Measurements from ENCODE around the gene TRPC4AP. TPM values are rescaled to one million over a fixed set of nuclear protein-coding genes. Genes with fewer than 3 reads are reported as not detected.

Gene TRPC4AP
- total RNA-seq, 3 donors from 2014 or later (not counting 1 experiment from before 2014, with no cell fraction given): 72.3 to 79.0 (median 74.4) TPM

GRCh38 chr20:34990661-34991214, 101.9 kb downstream of the TRPC4AP start:
- no peak overlapping the region for H3K4me3 ChIP-seq (ENCODE audit: low read length)
- H3K4me3 Mint-ChIP-seq: no peak overlapping the region
- H3K9me3 Mint-ChIP-seq: no peaks in the 10 kb centered on the region
- H3K27ac Mint-ChIP-seq: no peak overlapping the region
- H3K9me3 ChIP-seq (ENCODE audit: control insufficient read depth, insufficient read depth, low read length): no peaks in the 10 kb centered on the region
- H3K36me3 Mint-ChIP-seq: no peaks in the 10 kb centered on the region
- no peak overlapping the region for H3K27ac ChIP-seq (ENCODE audit: low read length)
- H3K27me3 Mint-ChIP-seq (ENCODE audit: low read depth in 2 of 2): no peaks in the 10 kb centered on the region
- intact Hi-C loops (cut with micrococcal nuclease): no loop called here
- ATAC-seq (no peak), DNase-seq (no peak)
- peaks cover 0 to 7% of the 10 kb centered on the region in 2 donors for H3K4me1 Mint-ChIP-seq
- peaks cover 9% of the 10 kb centered on the region for H3K36me3 ChIP-seq (ENCODE audit: control insufficient read depth, insufficient read depth, low read length)
- no peaks in the 10 kb centered on the region for H3K27me3 ChIP-seq (ENCODE audit: control insufficient read depth, insufficient read depth, low read length)
- no peaks in the 10 kb centered on the region for H3K4me1 ChIP-seq (ENCODE audit: control insufficient read depth, insufficient read depth, low read length)
- WGBS (ENCODE audit: insufficient coverage): 95% methylated on average over 18 of the region's 18 CpGs
- TF ChIP-seq, protein P1, sequence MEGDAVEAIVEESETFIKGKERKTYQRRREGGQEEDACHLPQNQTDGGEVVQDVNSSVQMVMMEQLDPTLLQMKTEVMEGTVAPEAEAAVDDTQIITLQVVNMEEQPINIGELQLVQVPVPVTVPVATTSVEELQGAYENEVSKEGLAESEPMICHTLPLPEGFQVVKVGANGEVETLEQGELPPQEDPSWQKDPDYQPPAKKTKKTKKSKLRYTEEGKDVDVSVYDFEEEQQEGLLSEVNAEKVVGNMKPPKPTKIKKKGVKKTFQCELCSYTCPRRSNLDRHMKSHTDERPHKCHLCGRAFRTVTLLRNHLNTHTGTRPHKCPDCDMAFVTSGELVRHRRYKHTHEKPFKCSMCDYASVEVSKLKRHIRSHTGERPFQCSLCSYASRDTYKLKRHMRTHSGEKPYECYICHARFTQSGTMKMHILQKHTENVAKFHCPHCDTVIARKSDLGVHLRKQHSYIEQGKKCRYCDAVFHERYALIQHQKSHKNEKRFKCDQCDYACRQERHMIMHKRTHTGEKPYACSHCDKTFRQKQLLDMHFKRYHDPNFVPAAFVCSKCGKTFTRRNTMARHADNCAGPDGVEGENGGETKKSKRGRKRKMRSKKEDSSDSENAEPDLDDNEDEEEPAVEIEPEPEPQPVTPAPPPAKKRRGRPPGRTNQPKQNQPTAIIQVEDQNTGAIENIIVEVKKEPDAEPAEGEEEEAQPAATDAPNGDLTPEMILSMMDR (IDR thresholded peaks at IDR 0.05): no peak

DNA sequence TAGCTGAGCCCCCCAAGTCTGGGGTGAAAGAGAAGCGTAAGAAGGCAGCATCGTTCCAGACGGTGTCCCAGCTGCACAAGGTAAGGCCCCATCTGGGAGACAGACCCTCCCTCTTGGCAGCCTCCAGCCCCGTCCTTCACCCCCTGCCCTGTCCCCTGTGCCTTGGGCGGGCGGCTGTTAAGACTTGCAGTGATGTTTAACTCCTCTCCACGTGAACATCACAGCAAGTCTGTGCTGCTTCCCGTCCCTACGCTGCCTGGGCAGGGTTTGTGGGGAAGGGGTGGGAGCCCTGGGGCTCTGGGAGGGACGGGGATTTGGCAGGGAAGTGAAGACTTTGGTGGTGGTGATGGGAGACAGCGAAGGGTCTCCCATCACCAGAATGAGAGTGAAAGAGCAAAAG, 102.4 kb downstream of the TRPC4AP start:
- DNase-seq: no peak
- H3K27me3 Mint-ChIP-seq (ENCODE audit: low read depth in 2 of 2): peaks cover 0 to under 1% of the 10 kb centered on the region in 2 donors
- TF ChIP-seq, protein P1 (IDR thresholded peaks at IDR 0.05): no peak

DNA sequence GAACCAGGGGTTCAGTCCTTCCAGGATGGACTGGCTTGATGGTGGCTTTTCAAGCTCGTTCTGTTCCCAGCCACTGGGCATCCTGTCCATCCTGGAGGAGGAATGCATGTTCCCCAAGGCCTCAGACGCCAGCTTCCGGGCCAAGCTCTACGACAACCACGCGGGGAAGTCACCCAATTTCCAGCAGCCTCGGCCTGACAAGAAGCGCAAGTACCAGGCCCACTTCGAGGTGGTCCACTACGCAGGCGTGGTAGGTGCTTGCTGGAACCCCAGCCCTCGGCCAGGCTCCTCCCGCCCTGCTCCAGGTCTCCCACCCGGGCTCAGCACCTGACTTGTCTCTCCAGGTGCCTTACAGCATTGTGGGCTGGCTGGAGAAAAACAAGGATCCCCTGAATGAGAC, 102.9 kb downstream of the TRPC4AP start:
- whole genome bisulfite sequencing (ENCODE audit: insufficient coverage): 93% methylated on average over 14 of the region's 14 CpGs
- H3K36me3 Mint-ChIP-seq: no peaks in the 10 kb centered on the region
- Histone ChIP-seq H3K4me1 (ENCODE audit: control insufficient read depth, insufficient read depth, low read length) (no peaks in the 10 kb centered on the region), H3K27me3 (ENCODE audit: control insufficient read depth, insufficient read depth, low read length) (no peaks in the 10 kb centered on the region), H3K36me3 (ENCODE audit: control insufficient read depth, insufficient read depth, low read length) (peaks cover 3% of the 10 kb centered on the region), H3K27ac (ENCODE audit: low read length) (no peak overlapping the region), H3K9me3 (ENCODE audit: control insufficient read depth, insufficient read depth, low read length) (no peaks in the 10 kb centered on the region), H3K4me3 (ENCODE audit: low read length) (no peak overlapping the region)
- H3K4me3 Mint-ChIP-seq: no peak overlapping the region
- TF ChIP-seq, protein P1 (IDR thresholded peaks at IDR 0.05): no peak
- no peak overlapping the region for H3K27ac Mint-ChIP-seq
- intact Hi-C loops (cut with micrococcal nuclease): no loop called here
- ATAC-seq: no peak
- H3K4me1 Mint-ChIP-seq: peaks cover 0 to 11% of the 10 kb centered on the region in 2 donors
- H3K9me3 Mint-ChIP-seq: no peaks in the 10 kb centered on the region
- peaks cover 0 to 2% of the 10 kb centered on the region in 2 donors for H3K27me3 Mint-ChIP-seq (ENCODE audit: low read depth in 2 of 2)
- no peak for DNase-seq

More for the DNA sequence above, 102.4 kb downstream of the TRPC4AP start:
- intact Hi-C loops (cut with micrococcal nuclease): no loop called here
- WGBS (ENCODE audit: insufficient coverage): 97% methylated on average over 11 of the region's 11 CpGs
- H3K36me3 Mint-ChIP-seq: no peaks in the 10 kb centered on the region
- H3K27ac Mint-ChIP-seq: no peak overlapping the region
- no peaks in the 10 kb centered on the region for H3K9me3 Mint-ChIP-seq
- no peak overlapping the region for H3K4me3 Mint-ChIP-seq
- Histone ChIP-seq H3K4me3 (ENCODE audit: low read length) (no peak overlapping the region), H3K4me1 (ENCODE audit: control insufficient read depth, insufficient read depth, low read length) (no peaks in the 10 kb centered on the region), H3K9me3 (ENCODE audit: control insufficient read depth, insufficient read depth, low read length) (no peaks in the 10 kb centered on the region), H3K27ac (ENCODE audit: low read length) (no peak overlapping the region), H3K36me3 (ENCODE audit: control insufficient read depth, insufficient read depth, low read length) (peaks cover 6% of the 10 kb centered on the region), H3K27me3 (ENCODE audit: control insufficient read depth, insufficient read depth, low read length) (no peaks in the 10 kb centered on the region)
- no peak for ATAC-seq
- H3K4me1 Mint-ChIP-seq: peaks cover 0 to 9% of the 10 kb centered on the region in 2 donors

DNA sequence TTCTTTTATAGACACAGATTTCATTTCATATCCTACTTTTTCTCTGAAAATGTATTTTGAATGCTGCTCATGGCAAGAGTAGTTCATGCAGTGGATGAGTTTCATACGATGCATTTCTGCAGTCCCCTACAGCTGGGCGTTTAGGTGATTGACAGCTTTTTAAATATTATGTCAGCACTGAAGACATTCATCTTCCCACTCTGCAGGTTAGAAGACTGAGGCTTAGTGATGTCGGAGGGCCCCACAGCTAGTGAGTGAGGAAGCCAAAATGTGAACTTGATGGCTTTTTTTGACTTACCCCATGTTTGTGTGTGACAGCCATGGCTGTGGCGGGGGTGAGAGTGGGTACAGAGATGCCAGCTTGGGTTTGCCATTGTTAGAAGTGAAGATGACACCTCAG, 103.5 kb downstream of the TRPC4AP start:
- WGBS (ENCODE audit: insufficient coverage): 90% methylated on average over 4 of the region's 4 CpGs
- H3K9me3 Mint-ChIP-seq: no peaks in the 10 kb centered on the region
- Histone ChIP-seq H3K36me3 (ENCODE audit: control insufficient read depth, insufficient read depth, low read length) (peaks cover 3% of the 10 kb centered on the region), H3K4me3 (ENCODE audit: low read length) (no peak overlapping the region), H3K27me3 (ENCODE audit: control insufficient read depth, insufficient read depth, low read length) (no peaks in the 10 kb centered on the region), H3K4me1 (ENCODE audit: control insufficient read depth, insufficient read depth, low read length) (no peaks in the 10 kb centered on the region), H3K9me3 (ENCODE audit: control insufficient read depth, insufficient read depth, low read length) (no peaks in the 10 kb centered on the region), H3K27ac (ENCODE audit: low read length) (no peak overlapping the region)
- no peak for DNase-seq
- no peaks in the 10 kb centered on the region for H3K36me3 Mint-ChIP-seq
- TF ChIP-seq, protein P1 (IDR thresholded peaks at IDR 0.05): no peak
- ATAC-seq: no peak
- H3K27me3 Mint-ChIP-seq (ENCODE audit: low read depth in 2 of 2): peaks cover under 1 to 2% of the 10 kb centered on the region in 2 donors
- H3K27ac Mint-ChIP-seq: no peak overlapping the region
- intact Hi-C loops (cut with micrococcal nuclease): no loop called here
- peaks cover 0 to 11% of the 10 kb centered on the region in 2 donors for H3K4me1 Mint-ChIP-seq
- no peak overlapping the region for H3K4me3 Mint-ChIP-seq
